22Rv1 (cell line): ENCODE data around the gene BMPER.

Experiments
- H3K27ac ChIP-seq: fragments of 450-650 bp; 2 replicates; pipeline ENCODE4 v1.5.1; 2017
- CTCF ChIP-seq: fragments of 450-650 bp; IDR thresholded peaks from 2 replicates; pipeline ENCODE4 v1.5.1; 2017; ENCODE audit warnings: mild to moderate bottlenecking
- ZFX ChIP-seq: fragments of 450-650 bp; IDR thresholded peaks from 2 replicates; pipeline ENCODE4 v1.6.1; 2017; ENCODE audit warnings: antibody characterized with exemption, borderline replicate concordance

BMPER gene

GRCh38 chr7:34093276-34093675, 187.9 kb downstream of the BMPER start:
- no peak overlapping the region for H3K27ac ChIP-seq
- TF ChIP-seq CTCF = no peak
- TF ChIP-seq ZFX = no peak

- TF ChIP-seq CTCF = no peak
- TF ChIP-seq ZFX = no peak
These were observed 190.9 kb downstream of the BMPER start for GRCh38 chr7:34096198-34096651.

GRCh38 chr7:34096777-34097176, 191.4 kb downstream of the BMPER start:
- TF ChIP-seq ZFX (no peak), CTCF (no peak)
- H3K27ac ChIP-seq = no peak overlapping the region

More at GRCh38 chr7:34096198-34096651, 190.9 kb downstream of the BMPER start:
- H3K27ac ChIP-seq = no peak overlapping the region

- TF ChIP-seq CTCF = no peak
- no peak for TF ChIP-seq ZFX
- H3K27ac ChIP-seq = no peak overlapping the region
These were observed 195.3 kb downstream of the BMPER start for GRCh38 chr7:34100661-34101060.

- no peak for TF ChIP-seq CTCF
- no peak for TF ChIP-seq ZFX
- H3K27ac ChIP-seq = no peak overlapping the region
These were observed 198.8 kb downstream of the BMPER start for GRCh38 chr7:34104115-34104514.

GRCh38 chr7:34104992-34105391, 199.7 kb downstream of the BMPER start:
- TF ChIP-seq ZFX (no peak), CTCF (no peak)
- no peak overlapping the region for H3K27ac ChIP-seq

- TF ChIP-seq CTCF (no peak), ZFX (no peak)
- H3K27ac ChIP-seq = no peak overlapping the region
These were observed 201.9 kb downstream of the BMPER start for GRCh38 chr7:34107276-34107675.
